K562 (cell line): ENCODE measurements around the gene PRR7. TPM values are rescaled to one million over a fixed set of nuclear protein-coding genes. Genes with fewer than 3 reads are reported as not detected.

ENCODE experiments used
- C11orf30 ChIP-seq: fragments of 450-650 bp; IDR thresholded peaks from 2 replicates; pipeline ENCODE4 v1.6.1; 2016; ENCODE audit warnings: low read depth, mild to moderate bottlenecking
- DLX4 ChIP-seq: fragments of 250-450 bp; sonication (Bioruptor Pico); IDR thresholded peaks from 2 replicates; pipeline ENCODE4 v1.6.1; 2021; ENCODE audit warnings: mild to moderate bottlenecking
- ELF4 ChIP-seq: fragments of 450-650 bp; formaldehyde crosslinking; IDR thresholded peaks from 2 replicates; pipeline ENCODE4 v1.4.0; 2022; ENCODE audit warnings: missing genetic modification characterization
- HMGXB4 ChIP-seq: sonication (generic); formaldehyde crosslinking; IDR thresholded peaks from 2 replicates; pipeline ENCODE4 v1.8.1; 2023; ENCODE audit warnings: mild to moderate bottlenecking, missing genetic modification reagents
- KLF1 ChIP-seq: fragments of 450-650 bp; IDR thresholded peaks from 2 replicates; pipeline ENCODE4 v1.6.1; 2016; ENCODE audit warnings: missing genetic modification characterization, missing compliant biosample characterization
- MECOM ChIP-seq: fragments of 250-450 bp; sonication (Bioruptor Pico); IDR thresholded peaks from 2 replicates; pipeline ENCODE4 v1.8.0; 2022; ENCODE audit warnings: inconsistent platforms
- MTA1 ChIP-seq: fragments of 450-650 bp; IDR thresholded peaks from 2 replicates; pipeline ENCODE4 v1.6.1; 2017; ENCODE audit warnings: borderline replicate concordance
- NFIX ChIP-seq: fragments of 250-450 bp; sonication (Bioruptor Pico); IDR thresholded peaks from 2 replicates; pipeline ENCODE4 v1.4.0; 2020; ENCODE audit warnings: low read depth, mild to moderate bottlenecking, moderate library complexity
- PHF20 ChIP-seq: fragments of 450-650 bp; IDR thresholded peaks from 2 replicates; pipeline ENCODE4 v1.6.1; 2018; ENCODE audit not compliant: partially characterized antibody
- REST ChIP-seq, 2 experiments: fragments of 450-650 bp; formaldehyde crosslinking in 1 of 2; IDR thresholded peaks; 2 replicates each; pipeline versions ENCODE4 v1.4.0 to v1.6.1; 2014 to 2020; ENCODE audit warnings: mild to moderate bottlenecking in 2 of 2, borderline replicate concordance in 1 of 2, low read depth in 1 of 2
- SMAD2 ChIP-seq: fragments of 150-350 bp; IDR thresholded peaks from 2 replicates; pipeline ENCODE4 v1.6.1; 2014; ENCODE audit warnings: low read depth, mild to moderate bottlenecking, low read length
- SMC3 ChIP-seq: conservative IDR thresholded peaks from 2 replicates; pipeline ENCODE4 v1.6.1; 2011; ENCODE audit warnings: low read depth, low read length, improper control_type of control experiment; ENCODE audit not compliant: insufficient read depth
- TEAD1 ChIP-seq, 2 experiments: fragments of 450-650 bp in 1 of 2; sonication (generic) in 1 of 2; formaldehyde crosslinking; IDR thresholded peaks; 2 replicates each; pipeline versions ENCODE4 v1.4.0 to v1.8.0; 2020 to 2022; ENCODE audit warnings: mild to moderate bottlenecking in 2 of 2, missing genetic modification reagents in 1 of 2
- ZFP30 ChIP-seq: fragments of 250-450 bp; sonication (Bioruptor Pico); IDR thresholded peaks from 2 replicates; pipeline ENCODE4 v1.8.0; 2022; ENCODE audit warnings: moderate library complexity, mild to moderate bottlenecking, inconsistent platforms, borderline replicate concordance
- ZNF408 ChIP-seq: fragments of 250-450 bp; sonication (Bioruptor Pico); IDR thresholded peaks from 2 replicates; pipeline ENCODE4 v1.4.0; 2020; ENCODE audit warnings: low read depth, mild to moderate bottlenecking, moderate library complexity
- ZSCAN29 ChIP-seq: fragments of 450-650 bp; IDR thresholded peaks from 2 replicates; pipeline ENCODE4 v1.6.1; 2017
- polyA plus RNA-seq, 8 experiments: library from polyadenylated mRNA; depleted of rRNA in 4 of 8; stranded (reverse) in 5 of 8; unstranded in 3 of 8; fragments of >200 nt; fragmentation: Nextera tagmentation in 2 of 8; fragmentation: Illumina TruSeq in 1 of 8; extraction: Ambion mirVana in 2 of 8; extraction: Trizol in 1 of 8; gene quantifications; 2 replicates each; pipeline versions ENCODE4 v1.2.1 to v1.2.3, GENCODE V29; 2011 to 2014; ENCODE audit warnings: inconsistent platforms in 1 of 8, missing spikeins in 1 of 8
- total RNA-seq, 7 experiments: library from RNA; depleted of rRNA in 6 of 7; stranded (reverse); fragments of >200 nt in 6 of 7; fragmentation: Illumina TruSeq in 2 of 7; extraction: Trizol in 2 of 7; gene quantifications; 2 replicates each; pipeline versions ENCODE4 v1.2.1 to v1.2.3, GENCODE V29; 2011 to 2021; ENCODE audit warnings: low replicate concordance in 1 of 7

PRR7 gene
- total and polyA plus RNA-seq, 9 of the 15 experiments (the other 6 are each of a cell fraction or from before 2014, with no cell fraction given) = 0.80 to 11.3 (median 10.4) TPM; not detected in 4

- TF ChIP-seq ZNF408 (CRISPR knock-in tag) = no peak
- TF ChIP-seq DLX4 (CRISPR knock-in tag) = no peak
- TF ChIP-seq HMGXB4 (CRISPR knock-in tag) = no peak
- no peak for TF ChIP-seq C11orf30
- TF ChIP-seq NFIX (CRISPR knock-in tag) = no peak; the same call in 1 of the 2 replicates
- TF ChIP-seq SMAD2 = no peak
- TF ChIP-seq MTA1 = no peak; the same call in 1 of the 2 replicates
- TF ChIP-seq PHF20 = no peak
- TF ChIP-seq SMC3 = no peak
- no peak for TF ChIP-seq TEAD1 (CRISPR knock-in tag; IDR thresholded peaks at IDR 0.05)
- peak; percentile 91 for TF ChIP-seq ELF4 (CRISPR knock-in tag)
- no peak for TF ChIP-seq ZFP30
- no peak for TF ChIP-seq ZSCAN29
- TF ChIP-seq KLF1 (tag) = no peak
- no peak for TF ChIP-seq MECOM (CRISPR knock-in tag)
- TF ChIP-seq REST (IDR thresholded peaks at IDR 0.05; ENCODE audit: borderline replicate concordance) = no peak
- TF ChIP-seq REST (CRISPR knock-in tag; IDR thresholded peaks at IDR 0.05; ENCODE audit: low read depth) = no peak
These were observed 32.4 kb downstream of the PRR7 start (continued) for GRCh38 chr5:177478711-177479646.
